Small intestine (tissue), 7 donors: ENCODE results near the gene IL1RL2. TPM values are rescaled to one million over a fixed set of nuclear protein-coding genes. Genes with fewer than 3 reads are reported as not detected.

Source experiments
- DNase-seq, 2 donors: peaks; one replicate each; pipeline versions ENCODE4 v3.0.0 to v3.0.0-alpha.2; 2013
- FAIRE-seq: peaks from 2 replicates; lab custom pipeline; 2012; peaks lifted over from hg19 to GRCh38; lab: Jason Lieb, UNC
- H3K27ac ChIP-seq, 3 donors: one replicate each; pipeline ENCODE4 v1.5.1; 2013; ENCODE audit warnings: low read length in 2 of 3, mild to moderate bottlenecking in 2 of 3, control low read depth in 1 of 3, inconsistent platforms in 1 of 3, low read depth in 1 of 3, moderate library complexity in 1 of 3
- H3K27me3 ChIP-seq, 3 donors: one replicate each; pipeline ENCODE4 v1.6.1; 2013; ENCODE audit warnings: low read length in 3 of 3, inconsistent platforms in 1 of 3; ENCODE audit not compliant: control insufficient read depth in 3 of 3, insufficient read depth in 3 of 3
- H3K36me3 ChIP-seq, 3 donors: one replicate each; pipeline ENCODE4 v1.6.1; 2013; ENCODE audit warnings: low read length in 3 of 3, inconsistent platforms in 1 of 3, low read depth in 1 of 3, mild to moderate bottlenecking in 1 of 3, moderate library complexity in 1 of 3; ENCODE audit not compliant: control insufficient read depth in 3 of 3, insufficient read depth in 2 of 3
- H3K4me1 ChIP-seq, 3 donors: one replicate each; pipeline ENCODE4 v1.6.1; 2013; ENCODE audit warnings: low read length in 2 of 3, inconsistent platforms in 1 of 3, low read depth in 1 of 3, mild to moderate bottlenecking in 1 of 3, moderate library complexity in 1 of 3; ENCODE audit not compliant: control insufficient read depth in 3 of 3, insufficient read depth in 2 of 3
- H3K4me3 ChIP-seq, 3 donors: one replicate each; pipeline ENCODE4 v1.5.1; 2013; ENCODE audit warnings: low read length in 3 of 3, control low read depth in 1 of 3, inconsistent platforms in 1 of 3, low read depth in 1 of 3, mild to moderate bottlenecking in 1 of 3, moderate library complexity in 1 of 3
- H3K9me3 ChIP-seq, 2 donors: one replicate each; pipeline ENCODE4 v1.6.1; 2013; ENCODE audit warnings: low read depth in 1 of 2, low read length in 1 of 2; ENCODE audit not compliant: control insufficient read depth in 2 of 2, insufficient read depth in 1 of 2
- WGBS, 3 donors: extraction: QIAGEN DNeasy Blood & Tissue Kit; methylation state at CpG; one replicate each; pipeline ENCODE4 v1.1.7; 2013; 5-methylcytosine and 5-hydroxymethylcytosine counted together
- polyA plus RNA-seq, 4 donors: library from polyadenylated mRNA; stranded (reverse) in 3 of 4; unstranded in 1 of 4; fragments of 200-250 nt in 3 of 4; fragments of 120-200 nt in 1 of 4; gene quantifications; one replicate each; pipeline versions ENCODE4 v1.2.1 to v1.2.3, GENCODE V29; 2013
- donor health status: healthy with polysubstance abuse.
- donor health status: control.
- donor health status: control.
- donor health status: Bipolar disorder and iron deficiency.
- donor health status: healthy.

Gene IL1RL2
- polyA plus RNA-seq, 4 donors: 0.25 to 0.34 TPM; not detected in 2

DNA sequence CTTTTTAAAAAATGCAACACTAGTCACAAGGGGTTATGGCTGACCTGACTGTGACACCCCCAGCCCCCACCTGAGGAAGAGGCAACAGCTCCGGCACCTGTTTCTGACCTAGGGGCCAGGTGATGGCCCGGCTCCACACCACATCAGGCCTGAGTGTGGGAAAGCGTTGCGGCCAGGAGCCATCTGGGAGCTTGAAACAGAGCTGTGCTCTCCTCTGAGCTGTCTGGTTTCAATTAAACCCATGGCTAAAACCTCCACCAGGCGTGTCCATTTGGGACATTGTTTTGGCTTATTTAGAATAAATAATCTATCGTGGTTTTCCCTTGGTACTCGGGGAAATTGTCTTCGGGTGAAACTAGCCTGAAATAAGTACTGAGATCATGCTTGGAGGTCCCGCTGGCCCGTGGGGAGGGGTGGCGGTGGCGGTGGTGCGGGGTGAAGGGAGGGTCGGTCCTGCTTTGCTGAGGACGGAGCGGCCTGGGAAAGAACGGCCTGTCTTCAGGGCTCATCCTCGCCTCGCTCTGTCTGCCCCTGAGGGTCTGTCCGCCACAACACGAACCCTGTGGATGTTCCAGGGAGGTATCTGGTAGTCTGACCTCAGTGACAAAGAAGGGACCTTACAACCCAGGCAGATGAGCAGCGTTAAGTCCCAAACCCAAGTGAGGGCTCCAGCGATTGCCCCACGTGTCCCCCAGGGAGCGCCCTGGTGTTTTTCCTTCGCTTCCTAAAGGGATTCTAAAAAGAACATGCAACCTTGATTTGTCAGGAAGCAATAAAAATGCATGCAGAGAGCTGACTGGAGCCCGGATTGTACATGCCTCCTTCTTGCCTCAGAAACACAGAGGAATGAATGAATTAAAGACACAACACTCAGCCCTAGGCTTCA, 58.7 kb downstream of the IL1RL2 start:
- WGBS, 3 donors: 84 to 86% (median 84%) methylated on average over 27 of the region's 27 CpGs
- Histone ChIP-seq H3K4me3 (no peak overlapping the region), H3K9me3 (no peaks in the 10 kb centered on the region), H3K27me3 (peaks cover 0 to 8% (median under 1%) of the 10 kb centered on the region in 3 donors), H3K36me3 (no peaks in the 10 kb centered on the region), H3K27ac (no peak overlapping the region), H3K4me1 (peaks cover 0 to 5% (median 0%) of the 10 kb centered on the region in 3 donors)
- DNase-seq (no peak), FAIRE-seq (no peak)

DNA sequence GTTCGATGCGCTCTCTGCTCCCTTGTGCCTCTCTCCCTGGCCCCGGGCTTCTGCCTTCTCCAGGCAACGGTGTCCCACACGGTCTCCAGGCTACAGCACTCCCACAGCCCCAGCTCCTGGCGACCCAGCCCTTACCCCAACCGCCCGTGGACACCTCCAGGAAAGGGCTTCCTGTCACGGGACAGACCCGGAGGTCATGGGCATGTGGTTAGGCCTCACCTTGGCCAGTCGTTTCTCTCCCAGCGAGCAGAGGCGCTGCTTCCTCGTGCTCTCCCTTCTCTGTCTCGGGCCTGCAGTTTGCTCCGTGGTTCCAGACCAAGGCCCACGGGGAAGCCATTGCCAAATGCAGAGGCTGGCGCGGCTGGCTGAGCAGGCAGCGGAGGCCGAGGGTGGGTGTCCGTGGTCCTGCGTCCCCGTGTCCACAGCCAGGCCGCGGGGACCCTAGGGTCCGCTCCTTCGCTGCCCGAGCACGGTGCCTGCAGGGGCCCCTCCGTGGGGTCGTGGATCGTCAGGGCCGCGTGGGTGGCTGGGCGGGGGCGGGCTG, 63.5 kb downstream of the IL1RL2 start:
- WGBS, 3 donors: 73 to 83% (median 79%) methylated on average over 26 to 37 of the region's 37 CpGs
- peak overlapping the region in 1 of 3 donors; percentile 2 for H3K4me3 ChIP-seq
- DNase-seq (no peak), FAIRE-seq (no peak)
- peaks cover 0 to 19% (median 6%) of the 10 kb centered on the region in 3 donors for H3K27me3 ChIP-seq
- peaks cover 0 to 6% (median 0%) of the 10 kb centered on the region in 3 donors for H3K4me1 ChIP-seq
- H3K9me3 ChIP-seq: no peaks in the 10 kb centered on the region
- no peaks in the 10 kb centered on the region for H3K36me3 ChIP-seq
- H3K27ac ChIP-seq: no peak overlapping the region

DNA sequence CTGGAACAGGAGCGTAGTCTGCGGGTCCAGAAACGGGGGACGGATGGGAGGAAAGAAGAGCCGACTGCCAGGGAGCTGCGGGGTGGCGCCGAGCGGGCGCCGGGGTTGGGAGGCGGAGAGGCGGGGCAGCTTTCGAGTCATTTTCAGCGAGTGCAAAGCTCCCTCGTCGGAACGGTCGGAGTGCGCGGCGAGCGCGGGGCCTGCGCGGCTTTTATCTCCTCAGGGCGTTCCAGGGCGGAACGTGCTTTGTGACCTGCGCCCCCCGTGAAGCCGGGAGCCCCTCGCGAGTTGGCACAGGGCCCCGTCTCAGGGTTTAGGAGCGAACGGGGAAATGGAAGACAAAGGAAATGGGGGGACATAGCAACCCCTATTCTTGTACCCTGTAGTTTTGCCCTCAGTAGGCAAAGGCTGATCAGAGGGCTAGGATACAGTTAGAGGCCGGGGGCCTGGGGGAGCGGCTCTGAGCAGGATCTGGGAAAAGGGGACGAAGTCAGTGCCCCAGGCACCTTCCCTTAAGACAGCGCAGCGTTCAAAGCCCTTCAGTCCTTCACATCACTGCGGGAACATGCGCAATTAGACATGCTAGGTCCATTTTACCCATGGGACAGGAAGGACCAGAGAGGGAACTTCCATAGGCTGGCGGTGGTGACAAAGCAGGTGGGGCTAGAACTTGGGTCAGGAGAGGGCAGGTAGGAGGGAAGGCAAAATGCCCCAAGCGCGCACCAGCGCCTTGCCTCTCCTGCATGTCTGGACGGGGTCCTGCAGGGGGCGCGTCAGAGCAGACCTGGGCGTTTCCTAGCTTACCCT, 64.4 kb downstream of the IL1RL2 start:
- FAIRE-seq (no peak), DNase-seq (peak; percentile 49 to 62)
- Histone ChIP-seq H3K36me3 (no peaks in the 10 kb centered on the region), H3K4me1 (peaks cover 0 to 6% (median 0%) of the 10 kb centered on the region in 3 donors), H3K4me3 (peak overlapping the region; percentile 2 to 44 (median 22)), H3K27me3 (peaks cover 0 to 19% (median 6%) of the 10 kb centered on the region in 3 donors), H3K9me3 (no peaks in the 10 kb centered on the region), H3K27ac (peak overlapping the region in 1 of 3 donors; percentile 19)
- 3 to 7% (median 6%) methylated on average over 52 of the region's 52 CpGs for WGBS, 3 donors

DNA sequence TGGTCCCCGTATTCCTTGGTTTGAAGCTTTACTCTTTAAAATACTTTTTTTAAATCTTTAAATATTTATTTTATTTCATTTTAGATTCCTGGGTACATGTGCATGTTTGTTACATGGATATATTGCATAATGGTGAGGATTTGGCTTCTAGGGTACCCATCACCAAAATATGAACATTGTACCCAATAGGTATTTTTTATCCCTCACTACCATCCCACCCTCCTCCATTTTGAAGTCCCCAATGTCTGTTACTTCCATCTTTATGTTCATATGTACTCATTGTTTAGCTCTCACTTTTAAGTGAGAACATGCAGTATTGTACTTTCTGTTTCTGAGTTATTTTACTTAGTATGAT, 65.0 kb downstream of the IL1RL2 start:
- no peak for DNase-seq
- Histone ChIP-seq H3K4me1 (peaks cover 0 to 6% (median 0%) of the 10 kb centered on the region in 3 donors), H3K27ac (no peak overlapping the region), H3K9me3 (no peaks in the 10 kb centered on the region), H3K27me3 (peaks cover 0 to 19% (median 6%) of the 10 kb centered on the region in 3 donors), H3K36me3 (no peaks in the 10 kb centered on the region), H3K4me3 (no peak overlapping the region)
- 11 to 16% (median 13%) methylated on average over 1 of the region's 1 CpG for WGBS, 3 donors
- no peak for FAIRE-seq

DNA sequence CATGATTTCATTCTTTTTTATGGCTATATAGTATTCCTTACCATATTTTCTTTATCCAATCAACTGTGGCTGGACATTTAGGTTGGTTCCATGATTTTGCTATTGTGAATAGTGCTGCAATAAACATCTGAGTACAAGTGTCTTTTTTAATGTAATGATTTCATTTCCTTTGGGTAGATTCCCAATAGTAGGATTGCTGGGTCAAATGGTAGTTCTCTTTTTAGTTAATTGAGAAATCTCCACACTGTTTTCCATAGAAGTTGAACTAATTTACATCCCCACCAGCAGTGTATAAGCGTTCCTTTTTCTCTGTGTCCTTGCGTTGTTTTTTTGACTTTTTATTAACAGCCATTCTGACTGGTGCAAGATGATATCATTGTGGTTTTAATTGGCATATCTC, 65.4 kb downstream of the IL1RL2 start:
- peaks cover 0 to 19% (median 6%) of the 10 kb centered on the region in 3 donors for H3K27me3 ChIP-seq
- WGBS, 3 donors: 92 to 94% (median 94%) methylated on average over 2 of the region's 2 CpGs
- no peak overlapping the region for H3K4me3 ChIP-seq
- no peak for DNase-seq
- FAIRE-seq: no peak
- H3K27ac ChIP-seq: no peak overlapping the region
- H3K9me3 ChIP-seq: no peaks in the 10 kb centered on the region
- peaks cover 0 to 6% (median 0%) of the 10 kb centered on the region in 3 donors for H3K4me1 ChIP-seq
- no peaks in the 10 kb centered on the region for H3K36me3 ChIP-seq

DNA sequence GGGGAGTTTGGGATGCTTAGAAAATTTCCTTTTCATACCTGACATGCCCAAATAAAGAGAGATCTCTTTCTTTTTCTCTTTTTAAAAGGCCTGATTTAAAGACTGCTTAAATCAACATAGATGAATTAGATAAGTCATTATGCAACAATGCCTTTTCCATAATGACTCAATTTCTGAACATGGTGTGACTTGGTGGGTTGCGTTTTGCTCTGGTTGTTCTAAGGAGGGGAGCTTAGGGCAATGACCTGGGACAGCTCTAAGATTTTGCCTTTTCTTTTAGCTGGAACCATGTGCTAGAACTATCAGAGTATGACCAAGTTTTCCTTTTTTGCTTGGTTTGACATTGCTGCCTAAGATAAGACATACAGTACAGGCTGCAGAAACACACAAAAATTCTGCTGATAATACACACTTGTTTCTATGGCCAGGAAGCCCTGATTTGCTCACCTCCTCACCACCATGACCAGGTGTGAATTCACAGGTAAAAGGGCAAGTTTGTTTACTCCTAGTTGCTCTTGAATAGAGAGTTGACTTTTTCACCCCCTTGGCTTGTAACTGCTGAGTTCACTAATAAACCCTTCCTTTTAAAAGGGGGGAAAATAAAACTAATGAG, 66.4 kb downstream of the IL1RL2 start:
- Histone ChIP-seq H3K36me3 (no peaks in the 10 kb centered on the region), H3K4me1 (peaks cover 0 to 6% (median 1%) of the 10 kb centered on the region in 3 donors), H3K9me3 (no peaks in the 10 kb centered on the region), H3K27ac (no peak overlapping the region), H3K27me3 (peaks cover 0 to 19% (median 6%) of the 10 kb centered on the region in 3 donors), H3K4me3 (no peak overlapping the region)
- 78 to 82% (median 81%) methylated on average over 1 of the region's 1 CpG for WGBS, 3 donors
- FAIRE-seq (no peak), DNase-seq (no peak)

DNA sequence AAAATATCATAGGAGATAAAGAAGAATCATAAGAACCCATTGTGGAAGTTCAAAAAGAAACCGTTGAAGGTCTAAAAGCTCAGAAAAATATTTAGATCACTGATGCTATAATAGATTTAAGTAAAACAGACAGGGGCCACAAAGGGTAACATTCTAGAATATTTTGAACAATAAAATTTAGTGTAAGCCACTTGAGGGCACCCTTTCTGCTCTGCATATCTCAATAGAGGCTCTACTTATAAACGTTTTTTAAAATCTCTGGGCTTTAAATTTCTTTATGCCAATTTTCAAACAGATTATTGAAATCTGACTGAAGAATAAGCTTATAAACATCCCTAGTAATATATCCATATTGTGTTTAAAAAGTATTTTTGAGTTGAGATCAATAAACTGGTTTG, 66.9 kb downstream of the IL1RL2 start:
- H3K27ac ChIP-seq: no peak overlapping the region
- H3K9me3 ChIP-seq: no peaks in the 10 kb centered on the region
- peaks cover 0 to 6% (median 2%) of the 10 kb centered on the region in 3 donors for H3K4me1 ChIP-seq
- H3K4me3 ChIP-seq: no peak overlapping the region
- FAIRE-seq: no peak
- H3K27me3 ChIP-seq: peaks cover 0 to 21% (median 6%) of the 10 kb centered on the region in 3 donors
- no peaks in the 10 kb centered on the region for H3K36me3 ChIP-seq
- 39 to 44% (median 39%) methylated on average over 2 of the region's 2 CpGs for WGBS, 3 donors
- DNase-seq: no peak

DNA sequence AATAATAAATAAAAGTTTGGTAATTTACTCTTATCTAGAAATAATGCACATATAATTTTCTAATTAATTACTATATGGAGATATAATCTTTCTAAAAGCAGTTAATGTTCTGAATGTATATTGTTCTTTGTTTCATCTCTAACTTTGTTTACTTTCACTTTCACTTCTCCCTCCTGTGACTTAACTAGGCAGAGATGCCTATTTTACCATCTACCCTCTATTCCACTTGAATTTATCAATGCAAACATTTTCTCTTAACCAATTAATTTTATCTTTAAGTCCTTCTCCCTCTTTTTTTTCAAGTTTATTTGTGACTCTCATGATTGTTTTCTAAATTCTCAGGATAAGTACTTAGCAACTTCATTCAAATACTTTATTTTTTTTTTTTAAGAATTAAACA, 69.5 kb downstream of the IL1RL2 start:
- FAIRE-seq: peak; percentile 71
- H3K4me3 ChIP-seq: no peak overlapping the region
- H3K27me3 ChIP-seq: peaks cover 0 to 6% (median 0%) of the 10 kb centered on the region in 3 donors

More for the DNA sequence above, 69.5 kb downstream of the IL1RL2 start:
- Histone ChIP-seq H3K27ac (no peak overlapping the region), H3K9me3 (no peaks in the 10 kb centered on the region), H3K4me1 (peaks cover 0 to 3% (median 2%) of the 10 kb centered on the region in 3 donors), H3K36me3 (no peaks in the 10 kb centered on the region)
- peak; percentile 11 to 41 for DNase-seq
